Inflammatory macrophage treated with lipopolysaccharide for 4 hours (primary cell): ENCODE measurements around the gene ACTG2.
"Not testable (repeated sequence)": the region's sequence is repeated elsewhere in the genome, so short reads cannot be mapped to it uniquely, and the experiment has no call there.

ENCODE experiments used
- DNase-seq: peaks from one replicate; pipeline ENCODE4 v3.0.0-alpha.2; 2020

The ACTG2 gene

DNA sequence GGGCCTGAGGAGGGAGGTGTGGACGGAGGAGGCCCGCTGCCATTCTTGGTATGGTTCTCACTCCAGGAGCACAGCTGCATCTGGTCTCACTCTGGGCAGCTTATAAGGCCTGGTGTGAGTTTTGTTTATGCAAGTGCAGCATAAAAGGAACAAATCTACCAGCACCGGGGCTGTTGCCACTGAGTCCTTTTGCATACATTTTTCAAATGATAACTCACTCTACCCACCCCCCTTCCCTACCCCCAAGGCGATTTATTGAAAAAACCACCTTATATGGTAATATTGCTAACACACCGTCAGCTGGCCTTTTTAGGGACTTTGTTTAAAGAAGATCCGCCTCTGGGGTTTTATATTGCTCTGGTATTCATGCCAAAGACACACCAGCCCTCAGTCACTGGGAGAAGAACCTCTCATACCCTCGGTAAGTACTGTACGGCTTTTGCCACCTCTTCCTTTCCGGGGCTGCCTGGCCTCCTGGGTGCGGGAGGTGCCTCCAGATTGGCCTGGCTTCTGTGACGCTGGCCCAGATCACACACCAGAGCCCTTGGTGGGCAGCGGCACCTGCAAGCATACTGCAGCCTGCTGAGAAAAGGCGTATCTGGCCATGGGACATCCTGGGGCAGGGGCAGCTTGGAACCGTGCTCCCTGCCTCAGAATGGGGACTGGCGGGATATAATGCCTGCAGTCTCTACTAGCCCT, at the start of gene ACTG2:
TSS of gene ACTG2 (plus strand) at position 378 of the 699 bp plus-strand sequence. CDS start 8,304 bp downstream, outside the sequence.
- no peak for DNase-seq

GRCh38 chr2:73844087-73844486, 48.7 kb upstream of the ACTG2 start:
- no peak for DNase-seq

- no peak for DNase-seq
Measured at GRCh38 chr2:73850009-73850408, 42.8 kb upstream of the ACTG2 start.

DNA sequence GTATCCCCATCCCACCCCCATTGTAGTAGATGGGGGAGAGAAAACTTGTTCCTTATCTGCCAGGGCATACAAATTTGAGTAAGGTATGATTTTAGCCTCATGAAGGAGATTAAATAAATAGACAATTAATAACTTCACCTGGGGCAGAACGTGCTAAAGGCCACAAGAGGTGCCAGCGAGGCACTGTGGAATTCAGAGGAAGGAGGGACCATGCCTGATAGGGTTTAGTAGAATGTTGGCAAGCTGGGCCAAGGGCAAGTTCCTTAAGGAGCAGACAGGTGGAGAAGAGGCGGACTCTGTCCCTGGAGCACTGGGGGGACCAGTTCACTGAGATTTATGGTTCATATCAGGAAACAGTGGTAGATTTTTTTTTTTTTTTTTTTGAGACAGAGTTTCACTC, 41.5 kb upstream of the ACTG2 start:
- DNase-seq: no peak

DNA sequence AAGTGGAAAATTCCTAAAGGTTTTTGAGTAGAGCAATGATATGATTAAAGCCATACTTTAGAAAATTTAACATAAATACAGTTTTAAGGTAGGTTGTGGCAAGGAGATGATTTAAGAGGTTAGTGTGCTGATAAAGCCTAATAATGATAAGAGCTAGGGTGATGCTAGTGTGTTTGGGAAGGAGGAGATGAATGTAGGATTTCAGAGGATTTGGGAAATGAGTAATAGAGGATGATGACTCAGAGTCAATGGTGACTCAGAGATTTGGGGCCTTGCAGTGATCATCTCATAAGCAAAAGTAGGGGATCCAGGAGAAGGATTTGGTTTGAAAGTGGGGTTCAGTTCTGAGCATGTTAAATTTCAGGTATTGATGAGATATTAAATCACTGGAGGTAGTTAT, 40.8 kb upstream of the ACTG2 start:
- DNase-seq: peak; percentile 36

DNA sequence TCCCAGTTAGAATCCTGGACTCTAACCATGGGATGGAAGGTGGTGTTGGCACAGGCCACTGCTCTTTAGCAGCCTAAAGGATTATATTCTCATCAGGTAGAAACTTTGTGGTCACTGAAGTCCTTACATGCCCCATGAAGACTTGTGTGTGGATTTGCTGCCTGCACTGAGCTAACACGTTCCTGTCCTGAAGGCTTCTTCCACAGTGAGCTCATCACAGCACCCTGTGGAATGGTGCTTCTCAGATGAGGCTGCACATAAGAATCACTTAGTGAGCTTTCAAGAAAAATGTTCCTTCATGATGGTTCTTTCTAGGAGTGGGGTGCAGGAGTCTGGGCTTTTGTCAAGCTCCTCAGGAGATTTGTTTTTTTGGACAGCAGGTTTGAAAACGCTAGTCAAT, 37.3 kb upstream of the ACTG2 start:
- no peak for DNase-seq

DNA sequence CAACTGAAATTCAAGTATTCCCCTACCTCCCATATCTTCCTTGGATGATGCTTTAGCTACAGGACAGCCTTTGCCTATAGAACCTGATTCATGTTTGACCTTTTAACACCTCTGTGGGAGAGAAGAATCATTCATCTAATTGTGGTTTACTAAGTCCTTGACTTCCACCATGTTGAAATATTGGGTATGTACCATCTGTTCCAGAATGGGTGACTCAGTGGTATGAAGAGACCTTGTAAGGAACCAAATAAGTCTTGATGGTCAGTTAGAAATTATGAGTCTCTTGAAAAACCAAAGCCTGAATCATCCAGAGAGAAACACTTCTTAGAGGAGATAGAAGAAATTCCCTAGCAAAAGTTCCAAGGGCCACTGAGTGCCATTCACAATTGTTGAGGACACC, 36.6 kb upstream of the ACTG2 start:
- DNase-seq: no peak

DNA sequence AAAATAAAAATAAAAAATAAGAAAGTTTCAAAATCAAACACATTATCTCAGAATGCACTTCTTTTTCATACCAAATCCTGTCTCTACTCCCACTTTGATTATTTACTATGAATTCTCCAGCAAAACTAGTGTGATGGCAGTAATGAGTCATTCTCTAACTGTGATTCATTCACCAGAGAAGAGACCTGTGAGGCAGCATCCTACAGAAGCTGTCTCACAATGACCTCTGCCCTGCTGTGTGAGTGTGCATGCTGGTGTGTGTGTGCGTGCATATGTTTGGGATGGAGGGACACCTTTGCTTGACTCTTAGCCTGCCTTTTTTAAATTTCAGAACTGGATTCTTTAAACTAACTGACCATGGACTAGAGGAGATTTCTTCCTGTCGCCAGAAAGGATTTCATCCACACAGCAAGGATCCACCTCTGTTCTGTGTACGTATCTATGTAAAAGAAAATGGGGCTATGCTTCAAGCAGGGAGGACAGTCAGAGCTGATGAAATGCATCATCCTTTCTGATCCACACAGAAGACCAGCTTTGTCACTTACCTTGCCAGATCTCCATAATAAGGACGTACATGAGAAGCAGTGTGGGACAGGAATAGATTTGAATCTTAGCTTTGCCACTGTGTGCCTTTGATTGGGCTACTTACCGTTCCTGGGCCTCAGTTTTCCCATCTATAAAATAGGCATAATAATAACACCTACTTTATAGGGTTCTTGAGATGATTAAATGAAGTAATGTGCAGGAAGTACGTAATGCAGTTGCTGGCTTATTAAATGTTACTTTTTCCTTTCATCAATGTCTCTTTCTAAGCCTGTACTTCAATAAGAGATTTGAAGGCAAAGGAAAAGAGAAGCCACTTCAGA, 32.9 kb upstream of the ACTG2 start:
- DNase-seq: peak; percentile 16

DNA sequence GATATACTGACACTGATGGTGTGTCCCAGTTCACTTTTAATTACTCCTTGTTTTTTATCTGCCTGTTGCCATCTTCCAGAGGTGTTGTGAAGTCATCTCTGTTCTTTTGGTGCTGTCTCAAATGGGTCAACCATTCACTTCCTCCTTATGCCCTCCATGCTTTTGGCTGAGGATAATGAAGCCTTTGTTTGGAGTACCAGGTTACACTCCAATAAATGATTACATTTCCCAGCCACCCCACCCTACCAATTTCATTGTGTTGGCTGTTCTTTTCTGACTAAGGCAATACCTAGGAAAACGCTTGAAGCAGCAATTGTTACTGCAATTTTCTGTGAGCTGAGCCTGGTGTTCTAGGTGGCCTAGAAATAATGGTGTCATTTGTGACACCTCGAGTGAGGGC, 29.8 kb upstream of the ACTG2 start:
- DNase-seq: no peak

DNA sequence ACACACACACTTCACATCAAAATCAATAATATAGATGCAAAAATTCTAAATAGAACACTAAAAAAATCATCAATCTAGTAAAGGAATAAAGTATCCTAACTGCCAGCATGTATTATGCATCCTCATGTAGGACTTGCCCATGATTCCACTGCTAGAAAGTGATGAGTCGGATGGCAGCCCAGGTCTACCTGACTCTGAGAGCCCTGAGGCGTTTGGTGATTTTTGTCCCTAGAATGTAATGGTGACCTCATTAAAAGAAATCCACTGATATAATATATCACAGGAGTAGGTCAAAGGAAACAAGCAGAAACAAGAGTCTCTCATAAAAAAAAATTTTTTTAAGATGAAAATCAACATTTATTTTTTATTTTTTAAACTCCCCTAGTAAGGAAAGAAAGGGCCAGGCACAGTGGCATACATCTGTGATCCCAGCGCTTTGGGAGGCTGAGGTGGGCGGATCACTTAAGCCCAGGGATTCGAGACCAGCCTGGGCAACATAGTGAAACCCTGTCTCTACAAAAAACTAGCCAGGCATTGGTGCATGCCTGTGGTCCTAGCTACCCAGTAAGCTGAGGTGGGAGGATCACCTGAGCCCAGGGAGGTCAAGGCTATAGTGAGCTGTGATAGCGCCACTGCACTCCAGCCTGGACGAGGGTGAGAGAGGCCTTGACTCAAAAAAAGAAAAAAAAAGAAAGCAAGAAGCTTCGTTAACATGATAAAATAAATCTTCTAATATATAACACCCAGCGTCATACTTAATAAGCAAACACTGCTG, 24.4 kb upstream of the ACTG2 start:
- DNase-seq: no peak

DNA sequence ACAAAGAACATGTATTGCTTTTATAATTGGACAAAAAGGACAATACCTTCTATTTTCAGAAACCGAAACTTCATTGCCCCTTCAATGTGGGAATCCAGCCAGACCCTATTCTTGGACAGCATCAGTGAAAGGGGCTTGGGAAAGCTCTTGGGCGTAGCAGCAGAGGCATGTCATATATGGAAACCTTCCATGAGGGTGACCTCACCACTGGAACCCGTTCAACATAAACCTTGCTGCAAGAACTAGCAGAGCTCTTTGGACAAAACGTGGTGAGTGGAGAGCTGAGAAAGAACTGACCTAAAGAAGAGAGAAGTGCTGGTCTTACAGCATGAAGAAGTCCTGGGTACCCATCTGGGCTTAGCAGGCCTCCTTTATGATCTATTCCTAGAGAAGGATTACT, 22.7 kb upstream of the ACTG2 start:
- no peak for DNase-seq

GRCh38 chr2:73877071-73877802, 15.6 kb upstream of the ACTG2 start:
- peak; percentile 94 for DNase-seq

- not testable (repeated sequence) for DNase-seq
Measured at GRCh38 chr2:73877984-73878383, 14.8 kb upstream of the ACTG2 start.

DNA sequence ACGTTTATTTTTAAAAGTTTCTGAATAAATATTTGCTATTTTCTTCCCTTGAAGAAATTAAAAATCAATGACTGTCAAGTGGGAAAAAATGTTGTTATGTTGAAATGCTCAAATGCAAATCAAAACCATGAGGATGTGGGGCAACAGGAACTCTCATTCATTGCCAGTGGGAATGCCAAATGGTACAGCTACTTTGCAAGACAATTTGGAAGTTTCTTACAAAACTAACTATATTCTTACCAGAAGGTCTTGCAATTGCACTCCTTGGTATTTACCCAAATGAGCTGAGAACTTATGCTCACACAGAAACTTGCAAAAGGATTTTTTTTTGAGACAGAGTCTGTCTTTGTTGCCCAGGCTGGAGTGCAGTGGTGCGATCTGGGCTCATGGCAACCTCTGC, 7.4 kb upstream of the ACTG2 start:
- no peak for DNase-seq

- no peak for DNase-seq
Measured at GRCh38 chr2:73886357-73886756, 6.5 kb upstream of the ACTG2 start.

- DNase-seq: not testable (repeated sequence)
Measured at GRCh38 chr2:73887596-73888353, 5.0 kb upstream of the ACTG2 start.

- DNase-seq: no peak
Measured at GRCh38 chr2:73888388-73888787, 4.4 kb upstream of the ACTG2 start.

DNA sequence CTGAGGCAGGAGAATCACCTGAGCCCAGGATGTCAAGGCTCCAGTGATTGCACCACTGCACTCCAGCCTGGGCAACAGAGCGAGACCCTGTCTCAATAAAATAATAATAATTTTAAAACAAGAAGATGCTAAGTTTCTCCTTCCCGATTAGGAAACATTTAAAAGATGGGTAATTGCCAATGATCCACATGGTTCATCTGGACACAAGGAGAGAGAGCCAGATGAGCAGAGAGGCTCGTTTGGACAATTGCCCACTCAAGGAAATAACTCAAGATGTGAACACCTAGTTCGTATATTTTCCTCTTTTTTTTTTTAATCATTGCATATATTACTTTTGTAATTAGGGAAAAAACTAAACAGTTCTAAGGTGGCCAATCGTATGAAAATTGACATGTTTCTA, 3.6 kb upstream of the ACTG2 start:
- DNase-seq: no peak

GRCh38 chr2:73890301-73891092, 2.3 kb upstream of the ACTG2 start:
- no peak for DNase-seq

DNA sequence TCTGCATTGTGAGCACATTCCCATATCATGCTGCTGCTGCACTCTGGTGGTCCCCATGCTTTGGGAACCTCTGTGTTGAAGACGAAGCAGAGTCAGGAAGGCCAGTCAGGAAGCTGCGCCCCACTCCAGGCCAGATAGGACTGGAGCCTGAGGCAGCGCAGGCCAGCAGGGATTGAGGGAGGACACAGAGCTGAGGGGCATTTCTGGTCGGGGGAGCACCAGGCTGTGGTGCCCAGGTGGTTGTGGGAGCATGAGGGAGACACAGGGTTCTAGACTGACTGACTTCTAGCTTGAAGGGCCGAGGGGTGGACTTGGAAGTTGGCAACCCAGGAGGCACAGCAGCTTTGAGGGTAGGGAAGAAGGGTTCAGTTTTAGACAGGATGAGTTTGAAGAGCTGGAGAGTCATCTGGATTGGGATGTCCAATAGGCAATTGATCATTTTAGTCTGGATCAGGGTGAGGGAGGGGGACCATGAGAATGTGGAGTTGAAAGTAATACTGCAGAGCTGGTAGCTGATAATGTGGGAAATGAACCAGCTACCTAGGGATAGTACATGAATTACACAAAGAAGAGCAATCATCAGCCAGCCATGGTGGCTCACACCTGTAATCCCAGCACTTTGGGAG, 1.4 kb upstream of the ACTG2 start:
- DNase-seq: no peak
